Heart right ventricle (tissue), 16 donors: Measurements from ENCODE around the gene MGLL. TPM values are rescaled to one million over a fixed set of nuclear protein-coding genes. Genes with fewer than 3 reads are reported as not detected.

ENCODE experiments used
- ATAC-seq, 8 donors: fragments of 200-7000 bp; cut with Tn5 transposase; one replicate each; pipeline ENCODE4 v1.9.1; 2020; ENCODE audit warnings: mild to moderate bottlenecking in 8 of 8, moderate library complexity in 8 of 8, moderate number of reproducible peaks in 1 of 8
- DNase-seq, 2 donors: peaks; one replicate each; pipeline ENCODE4 v3.0.0-alpha.2; 2020
- H3K27ac ChIP-seq, 10 donors: fragments of 200-600 bp; sonication (generic) in 2 of 10; one replicate each; pipeline versions ENCODE4 v1.5.0 to v1.8.0; 2020 to 2022; ENCODE audit warnings: mild to moderate bottlenecking in 3 of 10
- H3K27me3 ChIP-seq, 7 donors: fragments of 200-600 bp; one replicate each; pipeline ENCODE4 v1.8.0; 2021 to 2022; ENCODE audit warnings: mild to moderate bottlenecking in 2 of 7
- H3K36me3 ChIP-seq, 9 donors: fragments of 200-600 bp; sonication (generic) in 1 of 9; one replicate each; pipeline versions ENCODE4 v1.5.0 to v1.8.0; 2020 to 2022; ENCODE audit warnings: mild to moderate bottlenecking in 2 of 9
- H3K4me1 ChIP-seq, 9 donors: fragments of 200-600 bp; sonication (generic) in 1 of 9; one replicate each; pipeline versions ENCODE4 v1.5.0 to v1.8.0; 2020 to 2022; ENCODE audit warnings: mild to moderate bottlenecking in 4 of 9
- H3K4me3 ChIP-seq, 10 donors: fragments of 200-600 bp; sonication (generic) in 2 of 10; one replicate each; pipeline versions ENCODE4 v1.5.0 to v1.8.0; 2020 to 2022; ENCODE audit warnings: mild to moderate bottlenecking in 7 of 10, moderate library complexity in 2 of 10
- H3K9me3 ChIP-seq, 11 donors: fragments of 200-600 bp in 10 of 11; sonication (generic) in 2 of 11; one replicate each; pipeline versions ENCODE4 v1.5.0 to v1.8.0; 2013 to 2022; ENCODE audit warnings: mild to moderate bottlenecking in 2 of 11, control low read depth in 1 of 11, moderate library complexity in 1 of 11
- CTCF ChIP-seq, 9 donors: fragments of 200-600 bp; sonication (generic) in 2 of 9; IDR thresholded peaks; one replicate each; pipeline versions ENCODE4 v1.5.0 to v1.8.0; 2021 to 2022; ENCODE audit warnings: antibody characterized with exemption in 9 of 9, mild to moderate bottlenecking in 5 of 9, moderate library complexity in 1 of 9
- WGBS, 2 donors: extraction: QIAGEN DNeasy Blood & Tissue Kit; methylation state at CpG; one replicate each; pipeline ENCODE4 v1.1.7; 2013; ENCODE audit warnings: inconsistent platforms in 1 of 2; 5-methylcytosine and 5-hydroxymethylcytosine counted together
- intact Hi-C, 10 donors: fragments of 100-400 bp; cut with DNase I; formaldehyde crosslinking; loops; one replicate each; pipeline versions ENCODE4 v1.11.1 to v1.14.2; 2022
- polyA plus RNA-seq, 2 donors: library from polyadenylated mRNA; stranded (reverse); fragments of 200-250 nt; gene quantifications; one replicate each; pipeline ENCODE4 v1.2.3, GENCODE V29; 2013
- total RNA-seq, 10 donors: library from RNA; stranded (reverse); fragmentation: NEBNext Ultra II Directional in 3 of 10; extraction: Animal tissue kit (Norgen Biotek cat#: 25700) in 3 of 10; gene quantifications; one replicate each; pipeline versions ENCODE4 v1.2.1 to v1.2.4, GENCODE V29; 2021 to 2023
- donor health status: Arrhythmogenic right ventricular cardiomyopathy.
- donor health status: ischemic (EF 13 %, LVEDD 7.1; RV severe dilation, severe dysfunction).
- donor health status: healthy with polysubstance abuse.
- donor health status: DM: no; HTN: yes; CAD: no.
- donor health status: DM: no; HTN: no; CAD: no.
- donor health status: ischemic (EF 25% LVEDD 6.9; RV normal size, moderate dysfunction).
- donor health status: ischemic (EF 25% LVEDD 5.7; RV mildly dilated, moderate dysfunction).
- donor health status: healthy.
- donor health status: DM: yes; HTN: yes; CAD: no.
- donor health status: Ischemic cardiomyopathy.
- donor health status: ischemic (EF 35%, LVEDD 5.7; RV mildly dilated, moderate dysfunction).
- donor health status: nonischemic (EF 11% LVEDD 7.7; RV severe dilation, severe dysfunction).
- donor health status: DM: yes; HTN: yes; CAD: no.
- donor health status: PGD.
- donor health status: ischemic (EF 29% LVEDD 5.4; RV normal size, mild dysfunction).
- donor health status: nonischemic (EF 23%, LVEDD 6.1; RV moderate dilation, normal function).

The MGLL gene
- total and polyA plus RNA-seq, 12 donors: 35.7 to 103 (median 65.2) TPM

DNA sequence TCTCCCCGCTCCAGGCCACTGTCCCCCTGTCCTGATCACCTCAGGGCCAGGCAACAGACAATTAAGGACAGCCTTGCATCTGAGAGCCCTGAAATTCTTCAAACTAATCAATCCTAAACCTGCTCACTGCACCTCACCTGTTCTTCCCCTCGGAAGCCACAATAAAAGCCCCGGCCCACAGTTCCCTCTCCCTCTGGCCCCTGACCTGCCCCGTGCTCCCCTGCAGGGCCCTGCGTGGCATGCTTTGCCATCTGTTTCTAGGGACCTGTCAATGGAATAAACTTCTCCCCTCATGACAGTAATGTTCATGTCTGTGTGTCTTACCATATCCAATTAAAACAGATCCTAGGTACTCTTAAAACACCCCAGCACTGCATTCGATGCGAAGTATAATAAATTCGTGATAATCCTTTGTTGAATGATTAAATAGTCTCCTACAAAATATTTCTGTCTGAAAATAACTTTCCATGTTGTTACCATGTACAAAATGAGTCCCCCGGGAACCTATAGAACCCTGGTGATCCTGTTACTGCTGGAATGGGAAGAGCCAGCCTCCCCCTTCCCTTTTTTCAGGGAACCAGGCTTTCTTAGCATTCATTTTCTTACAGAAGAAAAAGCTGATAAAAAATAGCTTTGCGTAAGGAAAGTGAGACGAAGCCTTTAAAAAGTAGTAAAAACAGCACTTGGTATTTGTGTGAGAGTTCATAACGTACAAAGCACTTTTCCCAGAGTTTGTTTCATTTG lies 90.6 kb downstream of the MGLL start:
- peaks cover 0 to 22% (median 0%) of the 10 kb centered on the region in 9 donors for H3K36me3 ChIP-seq
- DNase-seq (no peak), ATAC-seq (no peak)
- no peak overlapping the region for H3K4me3 ChIP-seq
- no peaks in the 10 kb centered on the region for H3K9me3 ChIP-seq
- H3K27me3 ChIP-seq: no peaks in the 10 kb centered on the region
- WGBS, 2 donors: 84 to 91% methylated on average over 12 of the region's 12 CpGs
- intact Hi-C loops: no loop called here
- H3K27ac ChIP-seq: peak overlapping the region in 9 of 10 donors; percentile 28 to 94 (median 62)
- H3K4me1 ChIP-seq: peaks cover 30 to 95% (median 76%) of the 10 kb centered on the region in 9 donors
- TF ChIP-seq CTCF (IDR thresholded peaks at IDR 0.05): no peak

DNA sequence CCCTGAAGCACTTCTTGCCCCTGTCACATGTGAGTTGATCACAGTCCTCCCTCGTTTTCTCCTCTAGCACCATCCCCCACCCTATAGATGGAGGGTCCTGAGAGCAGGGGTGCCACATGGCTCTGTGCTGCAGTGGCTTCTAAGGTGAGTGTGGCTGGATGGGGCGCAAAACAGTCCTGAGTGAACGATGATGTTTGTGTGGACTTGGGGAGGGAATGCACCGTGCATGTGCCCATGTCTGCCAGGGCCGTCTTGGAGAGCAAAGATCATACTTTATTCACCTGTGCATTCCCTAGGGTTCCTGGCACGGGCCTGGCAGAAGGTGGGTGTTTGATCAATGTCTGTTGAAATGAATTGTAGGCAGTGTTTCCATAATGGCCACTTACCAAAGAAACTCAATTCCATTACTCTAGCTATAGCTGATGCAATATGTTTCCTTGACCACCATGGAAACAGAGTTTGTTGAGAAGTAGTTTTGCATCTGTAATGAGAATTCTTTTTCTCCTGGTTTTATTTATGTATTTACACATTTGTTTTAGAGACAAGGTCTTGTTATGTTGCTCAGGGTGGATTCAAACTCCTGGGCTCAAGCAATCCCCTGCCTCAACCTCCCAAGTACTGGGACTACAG lies 91.5 kb downstream of the MGLL start:
- peaks cover 0 to 22% (median 0%) of the 10 kb centered on the region in 9 donors for H3K36me3 ChIP-seq
- no peaks in the 10 kb centered on the region for H3K27me3 ChIP-seq
- no peaks in the 10 kb centered on the region for H3K9me3 ChIP-seq
- no peak for ATAC-seq
- intact Hi-C loops: no loop called here
- no peak for TF ChIP-seq CTCF (IDR thresholded peaks at IDR 0.05)
- peak overlapping the region in 6 of 10 donors; percentile 20 to 94 (median 63) for H3K27ac ChIP-seq
- H3K4me3 ChIP-seq: no peak overlapping the region
- H3K4me1 ChIP-seq: peaks cover 23 to 95% (median 72%) of the 10 kb centered on the region in 9 donors
- WGBS, 2 donors: 93% methylated on average over 6 of the region's 6 CpGs
- DNase-seq: no peak

DNA sequence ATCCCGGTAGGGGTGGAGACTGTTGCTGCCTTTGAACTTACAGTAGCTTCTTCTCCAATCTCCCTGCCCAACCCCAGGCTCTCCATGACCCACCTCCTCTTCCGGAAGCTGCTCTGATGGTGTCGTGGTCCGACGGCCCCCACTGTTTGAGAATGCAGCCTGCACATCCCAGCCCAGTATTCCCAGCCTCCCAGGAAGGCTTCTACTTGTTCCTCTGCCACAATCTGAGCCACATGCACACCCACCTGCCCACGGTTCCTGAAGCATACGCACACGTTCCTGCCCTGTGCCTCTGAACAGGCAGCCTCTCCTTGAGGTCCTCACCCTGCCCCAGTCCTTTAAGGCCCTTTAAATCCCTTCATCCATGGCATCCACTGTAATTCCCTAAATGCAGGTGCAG lies 92.1 kb downstream of the MGLL start:
- DNase-seq (no peak), ATAC-seq (no peak)
- 84 to 87% methylated on average over 8 of the region's 8 CpGs for WGBS, 2 donors
- Histone ChIP-seq H3K36me3 (peaks cover 0 to 22% (median 0%) of the 10 kb centered on the region in 9 donors), H3K4me3 (no peak overlapping the region), H3K27me3 (no peaks in the 10 kb centered on the region), H3K27ac (peak overlapping the region in 9 of 10 donors; percentile 2 to 72 (median 31)), H3K4me1 (peaks cover 19 to 92% (median 65%) of the 10 kb centered on the region in 9 donors), H3K9me3 (no peaks in the 10 kb centered on the region)
- TF ChIP-seq CTCF (IDR thresholded peaks at IDR 0.05): no peak
- intact Hi-C loops: no loop called here

DNA sequence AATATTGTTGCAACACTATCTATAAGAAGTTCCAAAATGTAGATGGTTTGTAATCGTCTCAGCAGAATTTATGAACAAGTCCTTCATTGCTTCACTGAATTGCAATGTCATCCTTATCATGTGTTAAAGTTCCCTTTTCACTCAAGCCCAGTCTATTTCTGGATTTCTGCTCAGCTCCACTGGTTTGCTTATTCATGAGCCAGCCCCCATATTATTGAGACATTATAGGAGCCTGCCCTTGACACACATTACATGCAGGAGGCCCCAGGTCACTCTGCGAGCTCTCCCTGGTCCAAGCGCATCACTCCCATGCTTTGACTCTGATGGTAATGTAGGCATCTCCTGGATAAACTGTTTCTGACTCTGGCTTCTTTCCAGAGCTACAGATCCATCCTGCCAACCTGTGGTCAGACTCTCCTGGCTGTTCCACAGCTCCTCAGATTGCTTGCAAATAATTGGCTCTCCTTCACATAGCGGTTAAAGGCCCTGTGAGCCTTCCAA lies 92.7 kb downstream of the MGLL start:
- peaks cover 13 to 86% (median 60%) of the 10 kb centered on the region in 9 donors for H3K4me1 ChIP-seq
- no peaks in the 10 kb centered on the region for H3K27me3 ChIP-seq
- DNase-seq: no peak
- ATAC-seq: peak; percentile 32 to 68 (median 45)
- WGBS, 2 donors: 60 to 74% methylated on average over 4 of the region's 4 CpGs
- peaks cover 0 to 28% (median 0%) of the 10 kb centered on the region in 9 donors for H3K36me3 ChIP-seq
- H3K27ac ChIP-seq: peak overlapping the region in 8 of 10 donors; percentile 2 to 72 (median 42)
- no peak overlapping the region for H3K4me3 ChIP-seq
- intact Hi-C loops: no loop called here
- no peaks in the 10 kb centered on the region for H3K9me3 ChIP-seq
- no peak for TF ChIP-seq CTCF (IDR thresholded peaks at IDR 0.05)
